Osteoblast (primary cell): ENCODE data around the gene IL15RA. TPM values are rescaled to one million over a fixed set of nuclear protein-coding genes. Genes with fewer than 3 reads are reported as not detected.

ENCODE experiments used
- DNase-seq: peaks from one replicate; pipeline ENCODE4 v3.0.0; 2011; ENCODE audit warnings: low spot score, mixed read lengths; ENCODE audit not compliant: insufficient read length; ENCODE audit errors: missing footprints
- H2AFZ ChIP-seq: 2 replicates; pipeline ENCODE4 v1.6.0; 2011; ENCODE audit warnings: mild to moderate bottlenecking, low read length
- H3K27ac ChIP-seq: 2 replicates; pipeline ENCODE4 v1.5.1; 2011; ENCODE audit warnings: mild to moderate bottlenecking, low read depth, low read length, moderate library complexity
- H3K27me3 ChIP-seq: 2 replicates; pipeline ENCODE4 v1.6.0; 2012; ENCODE audit warnings: mild to moderate bottlenecking, control low read depth, inconsistent platforms, low read length, moderate library complexity; ENCODE audit not compliant: insufficient read depth
- H3K36me3 ChIP-seq: 2 replicates; pipeline ENCODE4 v1.5.1; 2011; ENCODE audit warnings: mild to moderate bottlenecking, low read length, control low read depth, moderate library complexity; ENCODE audit not compliant: insufficient read depth
- H3K4me1 ChIP-seq: 2 replicates; pipeline ENCODE4 v1.5.1; 2011; ENCODE audit warnings: mild to moderate bottlenecking, low read length, control low read depth, moderate library complexity; ENCODE audit not compliant: insufficient read depth
- H3K4me2 ChIP-seq: 2 replicates; pipeline ENCODE4 v1.6.0; 2011; ENCODE audit warnings: mild to moderate bottlenecking, low read length; ENCODE audit not compliant: insufficient read depth
- H3K4me3 ChIP-seq: fragments of 200-600 bp; sonication (generic); 3 replicates; pipeline ENCODE4 v1.5.1; 2012; ENCODE audit warnings: mild to moderate bottlenecking, low read length, inconsistent platforms; ENCODE audit not compliant: insufficient read depth
- H3K79me2 ChIP-seq: 2 replicates; pipeline ENCODE4 v1.6.0; 2012; ENCODE audit warnings: mild to moderate bottlenecking, low read length, control low read depth, inconsistent platforms; ENCODE audit not compliant: insufficient read depth
- H3K9me3 ChIP-seq: 2 replicates; pipeline ENCODE4 v1.5.1; 2011; ENCODE audit warnings: low read depth, low read length, control low read depth
- H4K20me1 ChIP-seq: 2 replicates; pipeline ENCODE4 v1.6.0; 2012; ENCODE audit warnings: mild to moderate bottlenecking, low read length, control low read depth; ENCODE audit not compliant: insufficient read depth
- CTCF ChIP-seq: IDR thresholded peaks from 2 replicates; pipeline ENCODE4 v1.5.1; 2011; ENCODE audit warnings: mild to moderate bottlenecking, low read depth, low read length, moderate library complexity; ENCODE audit errors: extremely low read depth
- total RNA-seq: library from RNA; depleted of rRNA; stranded (reverse); fragments of >200 nt; gene quantifications from 2 replicates; pipeline ENCODE4 v1.2.3, GENCODE V29; 2012

The IL15RA gene
- total RNA-seq, 1 donor: 1.1 TPM

- H3K27ac ChIP-seq: no peak overlapping the region
- H3K4me2 ChIP-seq: no peak overlapping the region
- H3K36me3 ChIP-seq: no peaks in the 10 kb centered on the region
- no peaks in the 10 kb centered on the region for H3K27me3 ChIP-seq
- no peaks in the 10 kb centered on the region for H3K79me2 ChIP-seq
- H3K9me3 ChIP-seq: no peaks in the 10 kb centered on the region
- no peak for TF ChIP-seq CTCF
- no peaks in the 10 kb centered on the region for H4K20me1 ChIP-seq
- no peak for DNase-seq
- no peak overlapping the region for H2AFZ ChIP-seq
- no peak overlapping the region for H3K4me3 ChIP-seq
- no peaks in the 10 kb centered on the region for H3K4me1 ChIP-seq
These were observed 4.3 kb downstream of the IL15RA start for GRCh38 chr10:5973069-5973468.

DNA sequence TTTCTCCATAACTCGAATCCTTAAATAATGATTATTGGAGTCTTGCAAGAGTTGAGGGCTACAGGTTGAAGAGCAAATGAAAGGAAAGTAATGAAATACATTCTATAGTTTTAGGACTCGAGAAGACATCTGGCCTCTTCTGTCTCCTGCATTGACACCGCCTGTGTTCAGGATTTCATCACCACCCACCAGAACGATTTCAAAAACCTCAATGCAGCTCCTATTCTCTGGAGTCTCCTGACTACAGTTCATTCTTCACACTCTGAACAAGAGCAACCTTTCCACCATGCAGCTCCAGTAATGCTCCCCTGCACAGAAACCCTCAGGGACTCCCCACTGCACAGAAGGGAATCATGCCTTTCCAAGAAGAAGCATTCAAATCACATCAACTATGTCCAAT is 5.5 kb downstream of the IL15RA start:
- no peaks in the 10 kb centered on the region for H3K79me2 ChIP-seq
- DNase-seq: no peak
- H3K4me1 ChIP-seq: no peaks in the 10 kb centered on the region
- H3K27me3 ChIP-seq: no peaks in the 10 kb centered on the region
- TF ChIP-seq CTCF: no peak
- no peak overlapping the region for H3K4me2 ChIP-seq
- H3K4me3 ChIP-seq: no peak overlapping the region
- H3K36me3 ChIP-seq: no peaks in the 10 kb centered on the region
- H3K27ac ChIP-seq: no peak overlapping the region
- H2AFZ ChIP-seq: no peak overlapping the region
- no peaks in the 10 kb centered on the region for H3K9me3 ChIP-seq
- no peaks in the 10 kb centered on the region for H4K20me1 ChIP-seq

DNA sequence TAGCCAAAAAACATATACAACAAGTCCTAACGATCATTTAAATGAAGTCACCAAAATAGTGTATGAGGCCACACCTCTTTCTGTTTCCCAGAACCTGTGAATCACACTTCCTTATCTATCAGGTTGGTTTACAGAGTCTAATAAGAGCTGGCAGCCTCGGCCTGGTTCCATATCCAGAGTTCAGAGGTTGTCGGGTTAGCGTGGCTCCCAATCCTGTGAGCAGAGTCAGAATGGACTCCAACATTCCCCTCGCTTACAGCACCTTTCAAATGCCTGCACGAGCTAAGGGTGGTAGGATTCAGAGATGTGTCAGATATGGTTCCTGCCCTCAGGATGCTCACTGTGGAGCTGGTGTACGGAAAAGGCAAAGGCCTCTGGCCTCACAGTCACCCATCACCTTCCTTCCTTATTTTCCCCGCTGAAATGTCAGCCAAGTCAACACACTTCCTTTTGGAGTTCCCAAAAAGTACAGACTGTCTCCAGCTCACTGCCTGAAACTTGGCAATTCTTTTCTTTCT is 6.0 kb downstream of the IL15RA start:
- H3K4me2 ChIP-seq: no peak overlapping the region

DNA sequence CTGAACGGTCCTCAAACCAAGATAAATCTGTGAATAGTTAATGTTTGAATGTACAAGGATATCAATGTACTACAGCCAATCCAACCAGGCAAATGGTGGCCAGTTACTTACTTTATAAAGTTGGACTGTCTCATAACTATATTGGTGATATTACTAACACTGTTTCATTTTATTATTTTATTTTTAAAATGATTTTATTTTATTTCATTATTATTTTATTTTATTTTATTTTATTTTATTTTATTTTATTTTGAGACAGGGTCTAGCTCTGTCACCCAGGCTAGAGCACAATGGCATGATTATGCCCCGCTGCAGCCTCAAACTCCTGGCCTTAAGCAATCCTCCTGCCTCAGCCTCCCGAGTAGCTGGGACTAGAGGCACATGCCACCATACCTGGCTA is 6.8 kb downstream of the IL15RA start:
- Histone ChIP-seq H3K4me2 (no peak overlapping the region), H3K27me3 (no peaks in the 10 kb centered on the region), H3K36me3 (no peaks in the 10 kb centered on the region), H3K27ac (no peak overlapping the region), H3K79me2 (no peaks in the 10 kb centered on the region), H2AFZ (no peak overlapping the region), H4K20me1 (no peaks in the 10 kb centered on the region), H3K9me3 (no peaks in the 10 kb centered on the region), H3K4me1 (no peaks in the 10 kb centered on the region), H3K4me3 (no peak overlapping the region)
- no peak for TF ChIP-seq CTCF
- DNase-seq: no peak

More for the DNA sequence above, 6.0 kb downstream of the IL15RA start:
- Histone ChIP-seq H3K27me3 (no peaks in the 10 kb centered on the region), H3K4me1 (no peaks in the 10 kb centered on the region), H3K36me3 (no peaks in the 10 kb centered on the region), H3K4me3 (no peak overlapping the region), H2AFZ (no peak overlapping the region), H3K27ac (no peak overlapping the region), H4K20me1 (no peaks in the 10 kb centered on the region), H3K79me2 (no peaks in the 10 kb centered on the region), H3K9me3 (no peaks in the 10 kb centered on the region)
- DNase-seq: peak; percentile 80
- no peak for TF ChIP-seq CTCF
